Activated T-cell treated with anti-CD3 and anti-CD28 coated beads, Interleukin-2, amount 50 U/mL, for 24 hours (primary cell): ENCODE measurements around the gene ZNF132.
"Not testable (repeated sequence)": the region's sequence is repeated elsewhere in the genome, so short reads cannot be mapped to it uniquely, and the experiment has no call there.

Source experiments
- DNase-seq: peaks from one replicate; pipeline ENCODE4 v3.0.0-alpha.2; 2020
- H3K27ac Mint-ChIP-seq: 2 replicates; pipeline ENCODE4 v1.8.0; 2020; ENCODE audit warnings: mild to moderate bottlenecking, mixed read lengths
- H3K27me3 Mint-ChIP-seq: 2 replicates; pipeline ENCODE4 v1.8.0; 2020; ENCODE audit warnings: mixed read lengths
- H3K36me3 Mint-ChIP-seq: 2 replicates; pipeline ENCODE4 v1.8.0; 2020; ENCODE audit warnings: low read depth, mixed read lengths
- H3K4me1 Mint-ChIP-seq: 2 replicates; pipeline ENCODE4 v1.8.0; 2020; ENCODE audit warnings: low read depth, mixed read lengths
- H3K4me3 Mint-ChIP-seq: 2 replicates; pipeline ENCODE4 v1.8.0; 2020; ENCODE audit warnings: mild to moderate bottlenecking, moderate library complexity, mixed read lengths
- H3K9me3 Mint-ChIP-seq: 2 replicates; pipeline ENCODE4 v1.8.0; 2020; ENCODE audit warnings: mixed read lengths

The ZNF132 gene

DNA sequence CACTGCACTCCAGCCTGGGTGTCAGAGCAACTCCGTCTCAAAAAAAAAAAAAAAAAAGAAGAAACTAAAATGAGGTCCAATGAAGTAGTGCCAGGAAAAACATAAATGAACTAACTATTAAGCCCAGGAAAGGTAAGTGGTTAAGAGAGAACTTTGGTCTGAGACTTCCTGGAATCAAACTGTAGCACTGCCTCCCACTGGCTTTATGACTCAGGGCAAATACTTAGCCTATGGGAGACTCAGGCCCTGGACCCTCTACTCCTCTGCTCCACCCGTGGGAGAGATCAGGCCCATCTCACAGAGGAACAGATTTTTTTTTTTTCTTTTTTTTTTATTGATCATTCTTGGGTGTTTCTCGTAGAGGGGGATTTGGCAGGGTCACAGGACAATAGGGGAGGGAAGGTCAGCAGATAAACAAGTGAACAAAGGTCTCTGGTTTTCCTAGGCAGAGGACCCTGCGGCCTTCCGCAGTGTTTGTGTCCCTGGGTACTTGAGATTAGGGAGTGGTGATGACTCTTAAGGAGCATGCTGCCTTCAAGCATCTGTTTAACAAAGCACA is 36.0 kb downstream of the ZNF132 start:
- not testable (repeated sequence) for H3K4me3 Mint-ChIP-seq, H3K9me3 Mint-ChIP-seq, H3K27me3 Mint-ChIP-seq, DNase-seq
- H3K27ac Mint-ChIP-seq, result peak overlapping the region; percentile 59
- peaks cover 19% of the 10 kb centered on the region for H3K36me3 Mint-ChIP-seq
- H3K4me1 Mint-ChIP-seq, result peaks cover 44% of the 10 kb centered on the region

GRCh38 chr19:58401840-58402421 is 38.0 kb downstream of the ZNF132 start:
- DNase-seq, result no peak
- peaks cover 12% of the 10 kb centered on the region for H3K27me3 Mint-ChIP-seq
- H3K9me3 Mint-ChIP-seq, result no peaks in the 10 kb centered on the region
- peak overlapping the region; percentile 84 for H3K4me3 Mint-ChIP-seq
- H3K27ac Mint-ChIP-seq, result no peak overlapping the region
- H3K4me1 Mint-ChIP-seq, result peaks cover 32% of the 10 kb centered on the region
- peaks cover 3% of the 10 kb centered on the region for H3K36me3 Mint-ChIP-seq

- peaks cover 13% of the 10 kb centered on the region for H3K27me3 Mint-ChIP-seq
- peaks cover 25% of the 10 kb centered on the region for H3K4me1 Mint-ChIP-seq
- H3K4me3 Mint-ChIP-seq, result peak overlapping the region; percentile 84
- H3K27ac Mint-ChIP-seq, result peak overlapping the region; percentile 95
- DNase-seq, result peak; percentile 98
- peaks cover 3% of the 10 kb centered on the region for H3K36me3 Mint-ChIP-seq
- H3K9me3 Mint-ChIP-seq, result no peaks in the 10 kb centered on the region
Measured at GRCh38 chr19:58400916-58401839, 38.8 kb downstream of the ZNF132 start.

- H3K27me3 Mint-ChIP-seq, result peaks cover 13% of the 10 kb centered on the region
- H3K36me3 Mint-ChIP-seq, result peaks cover 11% of the 10 kb centered on the region
- DNase-seq, result no peak
- H3K4me3 Mint-ChIP-seq, result peak overlapping the region; percentile 84
- no peaks in the 10 kb centered on the region for H3K9me3 Mint-ChIP-seq
- H3K27ac Mint-ChIP-seq, result peak overlapping the region; percentile 95
- H3K4me1 Mint-ChIP-seq, result peaks cover 29% of the 10 kb centered on the region
Measured at GRCh38 chr19:58400316-58400915, 39.5 kb downstream of the ZNF132 start.

GRCh38 chr19:58399903-58400302 is 40.0 kb downstream of the ZNF132 start:
- no peaks in the 10 kb centered on the region for H3K9me3 Mint-ChIP-seq
- H3K4me1 Mint-ChIP-seq, result peaks cover 29% of the 10 kb centered on the region
- H3K27me3 Mint-ChIP-seq, result peaks cover 13% of the 10 kb centered on the region
- H3K36me3 Mint-ChIP-seq, result peaks cover 16% of the 10 kb centered on the region
- peak overlapping the region; percentile 78 for H3K27ac Mint-ChIP-seq
- no peak overlapping the region for H3K4me3 Mint-ChIP-seq
- no peak for DNase-seq

DNA sequence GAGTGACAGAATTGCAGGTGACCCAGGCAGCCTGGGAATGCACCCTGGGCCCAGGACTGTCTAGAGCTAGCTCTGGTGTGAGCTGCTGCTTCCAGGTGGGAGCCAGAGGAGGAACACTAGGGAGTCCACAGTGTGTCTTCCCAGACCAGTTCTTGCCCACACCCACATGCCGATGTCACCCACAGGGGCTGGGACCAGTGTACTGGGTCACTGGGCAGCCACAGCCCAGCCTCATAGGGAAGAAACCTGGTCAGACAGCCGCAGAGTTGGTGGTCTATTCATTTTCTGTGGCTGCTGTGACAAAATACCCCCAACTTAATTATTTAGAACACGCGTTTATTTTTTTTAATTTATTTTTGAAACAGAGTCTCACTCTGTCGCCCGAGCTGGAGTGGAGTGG is 41.4 kb downstream of the ZNF132 start:
- no peaks in the 10 kb centered on the region for H3K9me3 Mint-ChIP-seq
- H3K36me3 Mint-ChIP-seq, result peaks cover 29% of the 10 kb centered on the region
- H3K27me3 Mint-ChIP-seq, result peaks cover 13% of the 10 kb centered on the region
- H3K27ac Mint-ChIP-seq, result no peak overlapping the region
- peaks cover 36% of the 10 kb centered on the region for H3K4me1 Mint-ChIP-seq
- DNase-seq, result no peak
- H3K4me3 Mint-ChIP-seq, result no peak overlapping the region

GRCh38 chr19:58398087-58398486 is 41.9 kb downstream of the ZNF132 start:
- H3K9me3 Mint-ChIP-seq, result no peaks in the 10 kb centered on the region
- DNase-seq, result no peak
- peaks cover 34% of the 10 kb centered on the region for H3K36me3 Mint-ChIP-seq
- no peak overlapping the region for H3K27ac Mint-ChIP-seq
- peaks cover 37% of the 10 kb centered on the region for H3K4me1 Mint-ChIP-seq
- H3K27me3 Mint-ChIP-seq, result peaks cover 13% of the 10 kb centered on the region
- H3K4me3 Mint-ChIP-seq, result no peak overlapping the region

- no peak for DNase-seq
- Mint-ChIP-seq H3K9me3 (no peaks in the 10 kb centered on the region), H3K4me3 (no peak overlapping the region), H3K27ac (no peak overlapping the region), H3K4me1 (peaks cover 40% of the 10 kb centered on the region), H3K36me3 (peaks cover 39% of the 10 kb centered on the region), H3K27me3 (peaks cover 13% of the 10 kb centered on the region)
Measured at GRCh38 chr19:58397533-58398037, 42.4 kb downstream of the ZNF132 start.

DNA sequence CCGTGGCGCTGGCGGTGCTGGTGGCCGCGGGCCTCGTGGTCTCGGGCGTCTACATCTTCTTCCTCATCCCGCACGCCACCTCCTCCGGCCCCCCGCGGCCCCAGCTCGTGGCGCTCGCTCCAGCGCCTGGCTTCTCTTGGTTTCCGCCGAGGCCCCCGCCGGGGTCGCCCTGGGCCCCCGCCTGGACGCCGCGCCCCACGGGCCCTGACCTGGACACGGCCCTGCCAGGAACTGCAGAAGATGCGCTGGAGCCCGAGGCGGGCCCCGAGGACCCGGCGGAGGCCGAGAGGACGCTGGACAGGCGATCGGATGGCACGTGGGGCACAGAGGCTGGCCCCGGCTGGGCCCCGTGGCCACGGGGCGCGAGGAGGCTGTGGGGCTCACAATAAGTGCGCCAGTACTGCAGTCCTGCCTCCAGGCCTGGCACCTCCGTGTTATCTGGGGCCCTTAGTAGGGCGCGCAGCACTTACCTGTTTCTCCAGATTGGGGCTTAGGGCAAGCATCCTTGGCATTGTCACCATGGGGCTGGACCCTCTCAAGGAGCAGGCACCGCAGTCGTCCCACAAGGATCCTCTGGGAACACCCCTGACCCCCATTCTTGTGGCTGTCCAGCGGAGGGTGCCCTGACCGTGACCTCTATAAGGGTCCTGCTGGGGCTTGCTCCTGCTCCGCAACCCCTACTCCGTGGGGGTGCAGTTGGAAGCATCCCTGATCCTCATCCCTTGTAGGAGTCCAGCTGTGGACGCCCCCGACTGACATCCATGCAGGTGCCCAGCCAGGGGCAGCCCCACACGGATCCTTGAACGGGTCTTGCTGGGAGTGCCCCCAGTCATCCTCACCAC is 43.0 kb downstream of the ZNF132 start:
- peaks cover 45% of the 10 kb centered on the region for H3K36me3 Mint-ChIP-seq
- H3K27ac Mint-ChIP-seq, result no peak overlapping the region
- peaks cover 13% of the 10 kb centered on the region for H3K27me3 Mint-ChIP-seq
- DNase-seq, result no peak
- no peaks in the 10 kb centered on the region for H3K9me3 Mint-ChIP-seq
- peaks cover 38% of the 10 kb centered on the region for H3K4me1 Mint-ChIP-seq
- no peak overlapping the region for H3K4me3 Mint-ChIP-seq

- Mint-ChIP-seq H3K36me3 (peaks cover 49% of the 10 kb centered on the region), H3K27me3 (peaks cover 13% of the 10 kb centered on the region)
Measured at GRCh38 chr19:58395979-58396627, 43.9 kb downstream of the ZNF132 start.

DNA sequence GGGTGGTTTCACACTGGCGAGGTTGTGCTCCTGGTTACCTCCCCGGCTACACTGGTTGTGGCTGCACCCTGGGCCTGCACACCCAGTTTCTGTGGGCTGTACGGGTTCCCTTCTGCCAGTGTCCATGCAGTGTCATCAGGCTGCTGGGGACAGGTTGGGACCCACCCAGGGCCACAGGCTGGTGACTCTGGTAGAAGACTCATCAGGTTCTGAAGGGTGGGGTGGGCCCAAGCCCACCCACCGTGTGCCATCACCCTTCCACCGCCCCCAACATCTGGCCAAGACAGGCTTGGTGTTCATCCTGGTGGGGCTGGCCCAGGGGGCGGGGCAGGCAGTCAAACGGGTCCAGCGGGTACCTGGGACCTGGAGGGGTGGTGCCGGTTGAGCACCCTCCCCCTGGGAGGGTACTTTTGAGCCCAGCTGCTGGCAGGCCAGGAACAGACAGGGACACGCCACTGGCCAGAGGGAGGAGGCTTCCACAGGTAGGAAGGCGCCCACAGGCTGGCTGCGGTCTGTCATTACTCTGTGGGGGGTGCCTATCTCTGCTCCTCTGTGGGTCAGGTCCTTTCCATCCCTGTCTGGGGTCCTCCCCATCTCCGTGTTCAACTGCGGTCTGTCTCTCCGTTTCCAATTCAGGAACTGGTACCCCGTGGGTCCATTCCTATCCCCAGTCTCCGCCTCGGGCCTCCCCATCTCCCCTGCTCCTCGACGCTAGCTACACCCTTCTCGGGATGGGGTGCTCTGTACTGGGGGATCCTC is 44.6 kb downstream of the ZNF132 start, which contains the start of gene RNF225:
Gene RNF225 (plus strand): TSS at position 437 of the 759 bp plus-strand sequence. CDS start 434 bp downstream, outside the sequence.
- H3K4me3 Mint-ChIP-seq, result no peak within 1 kb of the TSS
- peaks cover 35% of the 10 kb centered on the region for H3K4me1 Mint-ChIP-seq
- H3K27me3 Mint-ChIP-seq, result peaks cover 13% of the 10 kb centered on the region
- DNase-seq, result peak; percentile 67
- no peaks in the 10 kb centered on the region for H3K9me3 Mint-ChIP-seq
- peaks cover 56% of the 10 kb centered on the region for H3K36me3 Mint-ChIP-seq
- H3K27ac Mint-ChIP-seq, result peak within 1 kb of the TSS; percentile 31

More at GRCh38 chr19:58395979-58396627, 43.9 kb downstream of the ZNF132 start:
- Mint-ChIP-seq H3K4me1 (peaks cover 36% of the 10 kb centered on the region), H3K9me3 (no peaks in the 10 kb centered on the region), H3K4me3 (no peak overlapping the region), H3K27ac (peak overlapping the region; percentile 9)
- peak; percentile 62 for DNase-seq

DNA sequence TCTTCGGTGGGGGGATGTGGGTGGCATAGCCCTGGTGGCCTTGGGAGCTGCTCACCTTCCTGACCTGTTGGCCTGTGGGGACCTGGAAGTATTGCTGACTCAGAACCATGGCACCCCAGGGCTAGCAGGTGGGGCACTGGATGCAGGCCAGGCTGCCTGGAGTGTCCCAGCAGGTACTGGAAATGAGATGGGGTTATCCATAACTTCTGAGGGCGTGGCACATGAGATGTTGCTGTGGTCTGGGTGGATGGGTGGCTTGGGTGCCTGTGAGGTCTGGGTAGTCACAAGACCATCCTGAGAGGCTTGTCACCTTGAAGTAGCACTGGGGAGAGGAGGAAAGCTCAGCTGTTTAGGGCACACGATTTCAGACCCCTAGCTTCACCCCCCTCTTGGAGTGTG is 45.1 kb downstream of the ZNF132 start:
- peaks cover 38% of the 10 kb centered on the region for H3K4me1 Mint-ChIP-seq
- DNase-seq, result no peak
- H3K27me3 Mint-ChIP-seq, result peaks cover 13% of the 10 kb centered on the region
- H3K4me3 Mint-ChIP-seq, result no peak overlapping the region
- peak overlapping the region; percentile 31 for H3K27ac Mint-ChIP-seq
- peaks cover 62% of the 10 kb centered on the region for H3K36me3 Mint-ChIP-seq
- H3K9me3 Mint-ChIP-seq, result no peaks in the 10 kb centered on the region

- no peak for DNase-seq
Measured at GRCh38 chr19:58393725-58394033, 46.3 kb downstream of the ZNF132 start.

More at GRCh38 chr19:58393725-58394033, 46.3 kb downstream of the ZNF132 start:
- Mint-ChIP-seq H3K27me3 (peaks cover 13% of the 10 kb centered on the region), H3K36me3 (peaks cover 72% of the 10 kb centered on the region), H3K4me1 (peaks cover 45% of the 10 kb centered on the region), H3K9me3 (no peaks in the 10 kb centered on the region), H3K4me3 (no peak overlapping the region), H3K27ac (no peak overlapping the region)
